Measurements from ENCODE around the gene RUNX2.

DNA sequence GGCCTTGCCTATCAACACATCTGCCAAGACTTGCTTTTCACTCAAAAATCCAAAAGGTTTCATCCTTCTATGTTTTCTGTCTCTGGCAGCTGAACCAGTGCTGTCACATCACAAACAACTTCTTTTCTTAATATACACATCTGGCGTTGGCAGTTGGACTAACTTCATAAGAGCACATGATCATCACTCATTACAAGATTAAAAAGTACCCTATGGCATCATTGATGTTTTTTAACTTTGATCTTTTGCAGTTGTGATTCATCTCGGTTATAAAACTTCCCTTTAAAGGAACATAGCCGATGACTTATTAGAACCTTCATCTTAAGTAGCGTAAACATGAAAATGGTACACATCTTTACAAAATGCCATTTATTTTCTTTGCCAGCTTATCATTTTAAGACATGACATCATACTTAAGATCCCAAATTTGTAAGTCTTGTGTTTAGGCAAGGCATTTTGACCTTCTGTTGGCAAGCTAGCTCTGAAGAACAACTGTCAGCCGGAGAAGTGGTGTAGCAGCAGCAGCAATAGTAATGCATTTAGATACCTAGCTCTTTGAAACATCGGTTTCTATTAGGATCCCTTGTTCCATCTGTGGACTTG, 113.8 kb downstream of the RUNX2 start:
- TF ChIP-seq, protein P1, sequence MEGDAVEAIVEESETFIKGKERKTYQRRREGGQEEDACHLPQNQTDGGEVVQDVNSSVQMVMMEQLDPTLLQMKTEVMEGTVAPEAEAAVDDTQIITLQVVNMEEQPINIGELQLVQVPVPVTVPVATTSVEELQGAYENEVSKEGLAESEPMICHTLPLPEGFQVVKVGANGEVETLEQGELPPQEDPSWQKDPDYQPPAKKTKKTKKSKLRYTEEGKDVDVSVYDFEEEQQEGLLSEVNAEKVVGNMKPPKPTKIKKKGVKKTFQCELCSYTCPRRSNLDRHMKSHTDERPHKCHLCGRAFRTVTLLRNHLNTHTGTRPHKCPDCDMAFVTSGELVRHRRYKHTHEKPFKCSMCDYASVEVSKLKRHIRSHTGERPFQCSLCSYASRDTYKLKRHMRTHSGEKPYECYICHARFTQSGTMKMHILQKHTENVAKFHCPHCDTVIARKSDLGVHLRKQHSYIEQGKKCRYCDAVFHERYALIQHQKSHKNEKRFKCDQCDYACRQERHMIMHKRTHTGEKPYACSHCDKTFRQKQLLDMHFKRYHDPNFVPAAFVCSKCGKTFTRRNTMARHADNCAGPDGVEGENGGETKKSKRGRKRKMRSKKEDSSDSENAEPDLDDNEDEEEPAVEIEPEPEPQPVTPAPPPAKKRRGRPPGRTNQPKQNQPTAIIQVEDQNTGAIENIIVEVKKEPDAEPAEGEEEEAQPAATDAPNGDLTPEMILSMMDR (IDR thresholded peaks at IDR 0.05), result no peak
- no peak for TF ChIP-seq POLR2AphosphoS5 (IDR thresholded peaks at IDR 0.05)
- no peak for TF ChIP-seq POLR2A (IDR thresholded peaks at IDR 0.05)

Data from stomach (tissue), 4 donors.